PC-3 (cell line): ENCODE measurements around the gene GRB10. TPM values are rescaled to one million over a fixed set of nuclear protein-coding genes. Genes with fewer than 3 reads are reported as not detected.

ENCODE experiments used
- ATAC-seq: fragments of 200-7000 bp; cut with Tn5 transposase; 2 replicates; pipeline ENCODE4 v1.9.1; 2020; ENCODE audit warnings: mild to moderate bottlenecking, moderate library complexity
- BruUV-seq: library from RNA; stranded (reverse); fragments of 400-500 nt; replicated peaks from 2 replicates; lab custom pipeline; 2021; lab: Mats Ljungman, UMichigan
- CTCF ChIA-PET: fragments of 300-600 bp; sonication (Branson Sonifier 250); formaldehyde crosslinking; loops from one replicate; lab custom pipeline; 2022; ENCODE audit warnings: antibody characterized with exemption; lab: Charles Lee
- POLR2A ChIA-PET: fragments of 300-600 bp; sonication (Branson Sonifier 250); formaldehyde crosslinking; loops from one replicate; lab custom pipeline; 2022; ENCODE audit warnings: antibody characterized with exemption; ENCODE audit not compliant: unreplicated experiment; lab: Charles Lee
- DNase-seq: peaks from one replicate; pipeline ENCODE4 v3.0.0-alpha.2; 2015
- H2AFZ ChIP-seq: fragments of 300-600 bp; sonication (generic); 2 replicates; pipeline ENCODE4 v1.6.0; 2016; ENCODE audit warnings: antibody characterized with exemption, low read length
- H3F3A ChIP-seq: fragments of 300-600 bp; sonication (generic); one replicate; pipeline ENCODE4 v1.6.0; 2017; ENCODE audit warnings: antibody characterized with exemption, low read length, control low read depth, mild to moderate bottlenecking; ENCODE audit not compliant: unreplicated experiment
- H3K27ac ChIP-seq: fragments of 300-600 bp; sonication (generic); 2 replicates; pipeline ENCODE4 v1.5.1; 2016; ENCODE audit warnings: mild to moderate bottlenecking, low read length
- H3K27me3 ChIP-seq: fragments of 300-600 bp; sonication (generic); 2 replicates; pipeline ENCODE4 v1.6.1; 2016; ENCODE audit warnings: low read length, mixed read lengths
- H3K36me3 ChIP-seq: fragments of 300-600 bp; sonication (generic); 2 replicates; pipeline ENCODE4 v1.6.1; 2016; ENCODE audit warnings: low read depth, mixed run types, low read length, mixed read lengths
- H3K4me1 ChIP-seq: fragments of 300-600 bp; sonication (generic); 2 replicates; pipeline ENCODE4 v1.5.1; 2016; ENCODE audit warnings: low read length; ENCODE audit not compliant: insufficient read depth
- H3K4me2 ChIP-seq: fragments of 300-600 bp; sonication (generic); 2 replicates; pipeline ENCODE4 v1.6.0; 2016; ENCODE audit warnings: low read length
- H3K4me3 ChIP-seq: fragments of 300-600 bp; sonication (generic); 2 replicates; pipeline ENCODE4 v1.5.1; 2016; ENCODE audit warnings: mild to moderate bottlenecking, low read length, mixed read lengths
- H3K79me2 ChIP-seq: fragments of 300-600 bp; sonication (generic); 2 replicates; pipeline ENCODE4 v1.6.1; 2017; ENCODE audit warnings: low read length, mixed read lengths
- H3K9ac ChIP-seq: fragments of 300-600 bp; sonication (generic); 2 replicates; pipeline ENCODE4 v1.6.0; 2016; ENCODE audit warnings: mild to moderate bottlenecking, low read length
- H3K9me2 ChIP-seq: fragments of 300-600 bp; sonication (generic); replicated peaks from 2 replicates; pipeline ENCODE4 v1.6.1; 2016; ENCODE audit warnings: mixed run types, low read length, mixed read lengths
- H3K9me3 ChIP-seq: fragments of 300-600 bp; sonication (generic); 2 replicates; pipeline ENCODE4 v1.6.1; 2016; ENCODE audit warnings: low read length, mixed read lengths
- H4K20me1 ChIP-seq: fragments of 300-600 bp; sonication (generic); 2 replicates; pipeline ENCODE4 v1.6.1; 2016; ENCODE audit warnings: low read length, mixed read lengths
- CTCF ChIP-seq: fragments of 300-600 bp; sonication (generic); conservative IDR thresholded peaks from 2 replicates; pipeline ENCODE4 v1.5.1; 2017; ENCODE audit warnings: antibody characterized with exemption, low read depth, mild to moderate bottlenecking, low read length
- EZH2 ChIP-seq: fragments of 300-600 bp; sonication (generic); IDR thresholded peaks from one replicate; pipeline ENCODE4 v1.6.1; 2017; ENCODE audit warnings: antibody characterized with exemption, mild to moderate bottlenecking, low read length; ENCODE audit not compliant: unreplicated experiment
- EZH2phosphoT487 ChIP-seq: fragments of 300-600 bp; sonication (generic); IDR thresholded peaks from 2 replicates; pipeline ENCODE4 v1.6.1; 2018; ENCODE audit warnings: mild to moderate bottlenecking, antibody characterized with exemption, low read length, borderline replicate concordance
- intact Hi-C: fragments of 100-400 bp; cut with micrococcal nuclease; formaldehyde crosslinking; loops from 2 replicates; pipeline ENCODE4 v1.9.0; 2023
- total RNA-seq: library from RNA; depleted of rRNA; stranded (reverse); fragments of >200 nt; gene quantifications from 2 replicates; pipeline ENCODE4 v1.2.3, GENCODE V29; 2014

GRB10 gene
- total RNA-seq, 1 experiment from 2014 or later = 61.3 TPM

GRCh38 chr7:50781381-50782293 lies 1.1 kb downstream of the GRB10 start:
- peaks cover 7% of the 10 kb centered on the region; the same call in 1 of the 2 replicates for H3K4me1 ChIP-seq
- POLR2A ChIA-PET = no interaction called here
- peak overlapping the region; percentile 68 for H3K4me3 ChIP-seq
- no peak overlapping the region for H2AFZ ChIP-seq
- no peak for TF ChIP-seq EZH2phosphoT487
- no peak for TF ChIP-seq CTCF
- H3K9me3 ChIP-seq = no peaks in the 10 kb centered on the region
- peak overlapping the region; percentile 33 for H3K9ac ChIP-seq
- H4K20me1 ChIP-seq = peaks cover 77% of the 10 kb centered on the region
- H3F3A ChIP-seq = no peaks in the 10 kb centered on the region
- H3K79me2 ChIP-seq = peaks cover 95% of the 10 kb centered on the region
- DNase-seq (no peak), ATAC-seq (peak; percentile 11)
- no peaks in the 10 kb centered on the region for H3K9me2 ChIP-seq
- no peaks in the 10 kb centered on the region for H3K27me3 ChIP-seq
- CTCF ChIA-PET = interaction anchor here (0.6 kb wide), 1 partner anchor 360 kb away, joined by 7 read pairs; no protein-coding TSS in a partner anchor
- no peak overlapping the region for H3K27ac ChIP-seq
- H3K4me2 ChIP-seq = peak overlapping the region; percentile 80
- H3K36me3 ChIP-seq = peaks cover 7% of the 10 kb centered on the region; the same call in 1 of the 2 replicates
- intact Hi-C loops = loop anchor here (1.0 to 5.0 kb wide), 4 partner anchors 51 to 361 kb away; no protein-coding TSS in a partner anchor
- BruUV-seq = no TSS peak

- TF ChIP-seq CTCF (no peak), EZH2phosphoT487 (no peak), EZH2 (no peak)
- Histone ChIP-seq H3K4me3 (no peak overlapping the region), H3K9me3 (no peaks in the 10 kb centered on the region), H3K4me1 (peaks cover 7% of the 10 kb centered on the region; the same call in 1 of the 2 replicates), H3K9me2 (no peaks in the 10 kb centered on the region), H3F3A (no peaks in the 10 kb centered on the region), H3K36me3 (peaks cover 7% of the 10 kb centered on the region; the same call in 1 of the 2 replicates), H3K27me3 (no peaks in the 10 kb centered on the region), H2AFZ (no peak overlapping the region), H3K79me2 (peaks cover 95% of the 10 kb centered on the region), H3K4me2 (no peak overlapping the region), H3K27ac (no peak overlapping the region), H4K20me1 (peaks cover 78% of the 10 kb centered on the region), H3K9ac (no peak overlapping the region)
- ChIA-PET CTCF (interaction anchor here (0.5 kb wide), 1 partner anchor 361 kb away, joined by 5 read pairs; no protein-coding TSS in a partner anchor), POLR2A (no interaction called here)
- ATAC-seq = no peak
- DNase-seq = no peak
- no TSS peak for BruUV-seq
- intact Hi-C loops = loop anchor here (5.0 kb wide), 2 partner anchors 83 to 362 kb away; no protein-coding TSS in a partner anchor
Observed at GRCh38 chr7:50780436-50780835, 2.3 kb downstream of the GRB10 start.
